NCI-H1417 treated with DMSO at 0.1 percent for 48 hours (cell line): Measurements from ENCODE around the gene DDI1.

Experiments
- DNase-seq: peaks from one replicate; lab custom pipeline; 2025; lab: John Stamatoyannopoulos, UW

Gene DDI1

DNA sequence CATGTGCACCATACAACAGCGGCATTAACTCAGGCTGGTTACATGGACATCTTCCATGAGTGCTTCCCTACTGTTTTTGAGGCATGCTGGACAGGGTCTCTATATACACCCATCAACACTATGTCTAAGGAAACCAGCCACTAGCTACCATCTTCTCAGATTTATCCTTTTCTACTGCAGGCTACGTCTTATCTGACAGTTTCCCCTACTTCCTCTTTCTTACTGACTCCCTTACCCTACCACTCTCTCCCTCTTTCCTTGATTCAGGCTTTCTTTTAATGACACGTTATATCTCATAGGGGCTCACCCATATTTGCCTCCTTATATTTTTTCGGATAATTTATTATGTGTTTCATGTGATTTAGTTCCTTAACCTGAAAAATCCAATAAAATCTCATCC, 41.8 kb downstream of the DDI1 start:
- DNase-seq: no peak

DNA sequence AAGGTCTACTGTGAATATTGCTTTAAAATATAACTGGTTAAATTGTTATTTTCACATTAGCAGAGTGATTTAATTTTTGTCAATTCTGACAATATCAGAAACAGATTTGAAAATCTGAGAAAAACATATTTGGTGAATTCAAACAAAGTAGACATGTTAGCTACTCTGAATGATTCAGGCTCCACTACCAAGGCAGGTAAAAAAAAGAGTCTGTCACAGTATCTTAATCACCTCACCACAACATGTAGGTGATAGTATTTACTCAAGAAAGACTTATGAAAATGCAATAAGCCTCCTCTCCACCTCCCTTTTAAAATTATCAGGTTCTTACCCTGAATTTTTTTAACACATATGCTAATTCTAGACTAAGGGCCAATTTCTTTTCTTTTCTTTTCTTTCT, 42.6 kb downstream of the DDI1 start:
- DNase-seq: no peak

DNA sequence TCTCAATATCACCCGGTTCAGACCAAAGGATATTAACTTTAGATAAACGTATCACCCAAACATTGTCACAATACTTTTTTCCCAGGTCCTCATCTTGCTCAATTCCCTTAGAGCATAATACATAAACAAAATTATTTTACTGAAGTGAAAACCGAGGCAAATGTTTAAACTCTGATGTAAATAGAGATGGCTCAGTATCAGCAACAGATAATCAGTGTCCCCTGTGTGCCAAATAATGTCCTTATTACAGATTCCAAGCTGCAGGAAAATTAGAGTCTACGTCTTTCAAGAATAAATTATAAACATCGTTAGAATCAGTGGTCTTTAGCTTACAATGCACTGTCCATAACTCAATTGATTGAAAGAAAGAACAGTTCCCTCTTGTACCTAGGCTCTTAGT, 50.2 kb downstream of the DDI1 start:
- no peak for DNase-seq
